K562 (cell line): ENCODE data around the gene MPC2. TPM values are rescaled to one million over a fixed set of nuclear protein-coding genes. Genes with fewer than 3 reads are reported as not detected.

Experiments used
- ARHGAP35 ChIP-seq: fragments of 450-650 bp; IDR thresholded peaks from 2 replicates; pipeline ENCODE4 v1.6.1; 2018; ENCODE audit not compliant: partially characterized antibody
- CC2D1A ChIP-seq: fragments of 450-650 bp; IDR thresholded peaks from 2 replicates; pipeline ENCODE4 v1.6.1; 2017; ENCODE audit warnings: mild to moderate bottlenecking
- MBD2 ChIP-seq: sonication (generic); IDR thresholded peaks from 2 replicates; pipeline ENCODE4 v1.6.1; 2016; ENCODE audit warnings: low read depth, borderline replicate concordance
- MEF2D ChIP-seq: conservative IDR thresholded peaks from 2 replicates; pipeline ENCODE4 v1.6.1; 2016; ENCODE audit warnings: low read depth, missing genetic modification characterization, missing compliant biosample characterization
- NCOA6 ChIP-seq: fragments of 450-650 bp; IDR thresholded peaks from 2 replicates; pipeline ENCODE4 v1.6.1; 2017; ENCODE audit warnings: mild to moderate bottlenecking
- PHB2 ChIP-seq: fragments of 450-650 bp; IDR thresholded peaks from 2 replicates; pipeline ENCODE4 v1.6.1; 2017; ENCODE audit warnings: low read depth
- POLR3A ChIP-seq: IDR thresholded peaks from 2 replicates; pipeline ENCODE4 v1.6.1; 2011; ENCODE audit warnings: borderline replicate concordance, mild to moderate bottlenecking, moderate library complexity; ENCODE audit not compliant: insufficient read length, insufficient read depth; ENCODE audit errors: extremely low read depth
- SMAD1 ChIP-seq: fragments of 150-350 bp; IDR thresholded peaks from 2 replicates; pipeline ENCODE4 v1.6.1; 2014; ENCODE audit warnings: low read length, low read depth; ENCODE audit not compliant: partially characterized antibody
- SP2 ChIP-seq: IDR thresholded peaks from 2 replicates; pipeline ENCODE4 v1.6.1; 2011; ENCODE audit warnings: mild to moderate bottlenecking, low read depth, low read length, moderate library complexity; ENCODE audit not compliant: poor library complexity, severe bottlenecking; ENCODE audit errors: extremely low read depth
- TCF7 ChIP-seq: sonication (generic); IDR thresholded peaks from 2 replicates; pipeline ENCODE4 v1.6.1; 2016; ENCODE audit warnings: antibody characterized with exemption, borderline replicate concordance
- TRIM28 ChIP-seq: fragments of 450-650 bp; IDR thresholded peaks from 2 replicates; pipeline ENCODE4 v1.6.1; 2017
- ZBTB7A ChIP-seq: IDR thresholded peaks from 2 replicates; pipeline ENCODE4 v1.6.1; 2011; ENCODE audit warnings: low read depth, mild to moderate bottlenecking, low read length, moderate library complexity, borderline replicate concordance; ENCODE audit not compliant: control insufficient read depth
- ZKSCAN1 ChIP-seq: fragments of 150-350 bp; IDR thresholded peaks from 2 replicates; pipeline ENCODE4 v1.6.1; 2016; ENCODE audit warnings: low read depth, low read length
- ZNF24 ChIP-seq: fragments of 450-650 bp; IDR thresholded peaks from 2 replicates; pipeline ENCODE4 v1.6.1; 2016
- ZNF785 ChIP-seq: fragments of 250-450 bp; sonication (Bioruptor Pico); IDR thresholded peaks from 2 replicates; pipeline ENCODE4 v1.4.0; 2020; ENCODE audit warnings: mild to moderate bottlenecking
- polyA plus RNA-seq, 8 experiments: library from polyadenylated mRNA; depleted of rRNA in 4 of 8; stranded (reverse) in 5 of 8; unstranded in 3 of 8; fragments of >200 nt; fragmentation: Nextera tagmentation in 2 of 8; fragmentation: Illumina TruSeq in 1 of 8; extraction: Ambion mirVana in 2 of 8; extraction: Trizol in 1 of 8; gene quantifications; 2 replicates each; pipeline versions ENCODE4 v1.2.1 to v1.2.3, GENCODE V29; 2011 to 2014; ENCODE audit warnings: inconsistent platforms in 1 of 8, missing spikeins in 1 of 8
- total RNA-seq, 7 experiments: library from RNA; depleted of rRNA in 6 of 7; stranded (reverse); fragments of >200 nt in 6 of 7; fragmentation: Illumina TruSeq in 2 of 7; extraction: Trizol in 2 of 7; gene quantifications; 2 replicates each; pipeline versions ENCODE4 v1.2.1 to v1.2.3, GENCODE V29; 2011 to 2021; ENCODE audit warnings: low replicate concordance in 1 of 7
- TF ChIP-seq, protein P1 (sequence below): fragments of 450-650 bp; IDR thresholded peaks from 2 replicates; pipeline ENCODE4 v1.7.0; 2016; ENCODE audit warnings: borderline replicate concordance
- TF ChIP-seq, protein P2 (sequence below): fragments of 200-800 bp; sonication (Bioruptor generic); IDR thresholded peaks from 2 replicates; pipeline ENCODE4 v1.6.1; 2016; ENCODE audit warnings: missing genetic modification characterization, missing compliant biosample characterization
- TF ChIP-seq, protein P3 (sequence below): fragments of 250-450 bp; sonication (Bioruptor Pico); IDR thresholded peaks from 2 replicates; pipeline ENCODE4 v1.8.0; 2022; ENCODE audit warnings: moderate library complexity, mild to moderate bottlenecking, inconsistent platforms

The MPC2 gene
- total and polyA plus RNA-seq, 9 of the 15 experiments (the other 6 are each of a cell fraction or from before 2014, with no cell fraction given): 70.7 to 179 (median 144) TPM

DNA sequence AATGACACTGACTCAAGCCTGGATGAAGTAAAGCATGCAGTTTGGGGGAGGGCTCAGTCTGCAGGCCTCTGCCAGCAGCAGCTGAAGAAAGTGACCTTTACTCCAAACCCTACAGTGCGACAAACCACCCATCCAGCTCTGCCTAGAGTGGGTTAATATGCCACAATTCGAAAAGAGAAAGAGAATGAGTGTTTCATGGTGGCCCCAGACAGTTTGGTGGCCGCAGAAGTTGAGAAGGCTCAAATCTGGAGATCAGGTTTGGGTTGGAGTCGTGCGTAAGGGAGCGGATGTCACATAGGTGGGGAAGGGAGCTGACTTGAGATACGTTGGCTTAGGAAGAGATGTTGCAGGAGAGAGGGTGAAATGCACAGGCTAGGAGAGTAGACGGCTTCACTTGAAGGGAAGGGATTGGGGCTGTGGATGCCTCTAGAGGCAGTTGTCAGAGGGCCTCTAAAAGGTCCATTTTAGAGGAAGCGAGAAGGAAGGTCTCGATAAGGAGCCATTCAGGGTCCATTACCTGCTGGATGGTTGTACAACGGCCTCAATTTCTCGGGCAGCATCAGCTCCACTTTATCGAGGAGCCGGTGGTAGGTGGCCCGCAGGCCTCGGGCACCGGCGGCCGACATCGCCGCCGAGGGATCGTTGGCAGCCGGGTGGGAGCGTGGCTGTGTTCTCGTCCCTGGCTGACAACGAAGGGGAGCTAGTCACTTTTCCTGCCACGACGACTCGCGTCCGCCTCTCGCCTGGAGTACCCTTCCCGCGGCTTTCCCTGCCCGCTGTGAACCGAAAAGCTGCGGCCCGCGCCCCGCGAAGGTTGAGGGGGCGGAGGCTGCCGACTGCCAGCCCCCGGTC lies 1.4 kb downstream of the MPC2 start (continued):
- peak; percentile 62; the same call in 1 of the 2 replicates for TF ChIP-seq ZBTB7A
- TF ChIP-seq TRIM28: no peak; the same call in 1 of the 2 replicates
- TF ChIP-seq, protein P1, sequence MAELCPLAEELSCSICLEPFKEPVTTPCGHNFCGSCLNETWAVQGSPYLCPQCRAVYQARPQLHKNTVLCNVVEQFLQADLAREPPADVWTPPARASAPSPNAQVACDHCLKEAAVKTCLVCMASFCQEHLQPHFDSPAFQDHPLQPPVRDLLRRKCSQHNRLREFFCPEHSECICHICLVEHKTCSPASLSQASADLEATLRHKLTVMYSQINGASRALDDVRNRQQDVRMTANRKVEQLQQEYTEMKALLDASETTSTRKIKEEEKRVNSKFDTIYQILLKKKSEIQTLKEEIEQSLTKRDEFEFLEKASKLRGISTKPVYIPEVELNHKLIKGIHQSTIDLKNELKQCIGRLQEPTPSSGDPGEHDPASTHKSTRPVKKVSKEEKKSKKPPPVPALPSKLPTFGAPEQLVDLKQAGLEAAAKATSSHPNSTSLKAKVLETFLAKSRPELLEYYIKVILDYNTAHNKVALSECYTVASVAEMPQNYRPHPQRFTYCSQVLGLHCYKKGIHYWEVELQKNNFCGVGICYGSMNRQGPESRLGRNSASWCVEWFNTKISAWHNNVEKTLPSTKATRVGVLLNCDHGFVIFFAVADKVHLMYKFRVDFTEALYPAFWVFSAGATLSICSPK: peak; percentile 62; the same call in 1 of the 2 replicates
- TF ChIP-seq, protein P2, sequence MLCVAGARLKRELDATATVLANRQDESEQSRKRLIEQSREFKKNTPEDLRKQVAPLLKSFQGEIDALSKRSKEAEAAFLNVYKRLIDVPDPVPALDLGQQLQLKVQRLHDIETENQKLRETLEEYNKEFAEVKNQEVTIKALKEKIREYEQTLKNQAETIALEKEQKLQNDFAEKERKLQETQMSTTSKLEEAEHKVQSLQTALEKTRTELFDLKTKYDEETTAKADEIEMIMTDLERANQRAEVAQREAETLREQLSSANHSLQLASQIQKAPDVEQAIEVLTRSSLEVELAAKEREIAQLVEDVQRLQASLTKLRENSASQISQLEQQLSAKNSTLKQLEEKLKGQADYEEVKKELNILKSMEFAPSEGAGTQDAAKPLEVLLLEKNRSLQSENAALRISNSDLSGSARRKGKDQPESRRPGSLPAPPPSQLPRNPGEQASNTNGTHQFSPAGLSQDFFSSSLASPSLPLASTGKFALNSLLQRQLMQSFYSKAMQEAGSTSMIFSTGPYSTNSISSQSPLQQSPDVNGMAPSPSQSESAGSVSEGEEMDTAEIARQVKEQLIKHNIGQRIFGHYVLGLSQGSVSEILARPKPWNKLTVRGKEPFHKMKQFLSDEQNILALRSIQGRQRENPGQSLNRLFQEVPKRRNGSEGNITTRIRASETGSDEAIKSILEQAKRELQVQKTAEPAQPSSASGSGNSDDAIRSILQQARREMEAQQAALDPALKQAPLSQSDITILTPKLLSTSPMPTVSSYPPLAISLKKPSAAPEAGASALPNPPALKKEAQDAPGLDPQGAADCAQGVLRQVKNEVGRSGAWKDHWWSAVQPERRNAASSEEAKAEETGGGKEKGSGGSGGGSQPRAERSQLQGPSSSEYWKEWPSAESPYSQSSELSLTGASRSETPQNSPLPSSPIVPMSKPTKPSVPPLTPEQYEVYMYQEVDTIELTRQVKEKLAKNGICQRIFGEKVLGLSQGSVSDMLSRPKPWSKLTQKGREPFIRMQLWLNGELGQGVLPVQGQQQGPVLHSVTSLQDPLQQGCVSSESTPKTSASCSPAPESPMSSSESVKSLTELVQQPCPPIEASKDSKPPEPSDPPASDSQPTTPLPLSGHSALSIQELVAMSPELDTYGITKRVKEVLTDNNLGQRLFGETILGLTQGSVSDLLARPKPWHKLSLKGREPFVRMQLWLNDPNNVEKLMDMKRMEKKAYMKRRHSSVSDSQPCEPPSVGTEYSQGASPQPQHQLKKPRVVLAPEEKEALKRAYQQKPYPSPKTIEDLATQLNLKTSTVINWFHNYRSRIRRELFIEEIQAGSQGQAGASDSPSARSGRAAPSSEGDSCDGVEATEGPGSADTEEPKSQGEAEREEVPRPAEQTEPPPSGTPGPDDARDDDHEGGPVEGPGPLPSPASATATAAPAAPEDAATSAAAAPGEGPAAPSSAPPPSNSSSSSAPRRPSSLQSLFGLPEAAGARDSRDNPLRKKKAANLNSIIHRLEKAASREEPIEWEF (CRISPR knock-in tag): no peak
- TF ChIP-seq MBD2: no peak
- no peak for TF ChIP-seq POLR3A
- TF ChIP-seq ZNF24: 0 out of 2 replicates have a peak, but pooled peaks have one; percentile 10
- TF ChIP-seq ZNF785: no peak
- TF ChIP-seq ZKSCAN1: no peak
- TF ChIP-seq TCF7: no peak
- TF ChIP-seq CC2D1A: peak; percentile 65; the same call in 1 of the 2 replicates
- TF ChIP-seq SMAD1: no peak
- no peak for TF ChIP-seq MEF2D (tag)
- TF ChIP-seq, protein P3, sequence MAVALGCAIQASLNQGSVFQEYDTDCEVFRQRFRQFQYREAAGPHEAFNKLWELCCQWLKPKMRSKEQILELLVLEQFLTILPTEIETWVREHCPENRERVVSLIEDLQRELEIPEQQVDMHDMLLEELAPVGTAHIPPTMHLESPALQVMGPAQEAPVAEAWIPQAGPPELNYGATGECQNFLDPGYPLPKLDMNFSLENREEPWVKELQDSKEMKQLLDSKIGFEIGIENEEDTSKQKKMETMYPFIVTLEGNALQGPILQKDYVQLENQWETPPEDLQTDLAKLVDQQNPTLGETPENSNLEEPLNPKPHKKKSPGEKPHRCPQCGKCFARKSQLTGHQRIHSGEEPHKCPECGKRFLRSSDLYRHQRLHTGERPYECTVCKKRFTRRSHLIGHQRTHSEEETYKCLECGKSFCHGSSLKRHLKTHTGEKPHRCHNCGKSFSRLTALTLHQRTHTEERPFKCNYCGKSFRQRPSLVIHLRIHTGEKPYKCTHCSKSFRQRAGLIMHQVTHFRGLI (CRISPR knock-in tag): 0 out of 2 replicates have a peak, but pooled peaks have one; percentile 8
- no peak for TF ChIP-seq NCOA6
- TF ChIP-seq ARHGAP35: no peak
- TF ChIP-seq SP2: no peak
- TF ChIP-seq PHB2: 0 out of 2 replicates have a peak, but pooled peaks have one; percentile 40
